Measurements from ENCODE around the gene FAM204A. TPM values are rescaled to one million over a fixed set of nuclear protein-coding genes. Genes with fewer than 3 reads are reported as not detected.

The FAM204A gene
- total RNA-seq, 1 experiment from 2014 or later, result 103 TPM

DNA sequence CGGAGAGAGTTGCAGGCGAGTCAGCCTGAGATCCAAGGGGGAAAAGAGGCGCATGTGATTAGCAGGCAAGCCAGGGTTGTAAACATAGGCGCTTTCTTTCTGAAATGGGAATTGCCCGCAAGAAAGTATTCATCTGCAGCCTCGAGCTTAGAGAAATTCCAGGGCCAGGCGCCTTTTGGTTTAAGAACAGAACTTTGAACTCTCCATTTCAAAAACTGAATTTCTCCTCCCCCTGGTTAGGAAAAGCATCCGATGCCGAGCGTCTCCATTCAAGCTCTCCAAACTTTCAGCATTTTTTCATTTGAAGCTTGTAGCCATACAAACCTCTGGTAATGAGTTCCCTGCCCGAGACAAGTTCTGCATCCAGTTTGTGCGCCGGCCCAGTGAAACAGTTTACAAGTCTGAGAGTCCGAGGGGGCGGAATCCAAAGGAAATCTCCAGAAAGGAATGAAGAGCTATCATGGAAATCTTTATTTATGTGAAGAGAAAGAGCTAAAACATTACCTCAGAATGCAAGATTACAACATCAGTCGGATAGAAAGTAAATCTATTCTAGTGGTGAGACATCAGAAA, 69.9 kb downstream of the FAM204A start:
- POLR2A ChIA-PET (ENCODE audit: low non-redundant PET), result interaction anchor here (0.6 kb wide), 1 partner anchor 72 kb away, joined by 4 read pairs; no protein-coding TSS in a partner anchor
- no peaks in the 10 kb centered on the region for H3K4me1 ChIP-seq (ENCODE audit: insufficient read depth, low read length, poor library complexity, severe bottlenecking)
- no TSS peak for BruUV-seq (replicated peaks)
- TF ChIP-seq, protein P1, sequence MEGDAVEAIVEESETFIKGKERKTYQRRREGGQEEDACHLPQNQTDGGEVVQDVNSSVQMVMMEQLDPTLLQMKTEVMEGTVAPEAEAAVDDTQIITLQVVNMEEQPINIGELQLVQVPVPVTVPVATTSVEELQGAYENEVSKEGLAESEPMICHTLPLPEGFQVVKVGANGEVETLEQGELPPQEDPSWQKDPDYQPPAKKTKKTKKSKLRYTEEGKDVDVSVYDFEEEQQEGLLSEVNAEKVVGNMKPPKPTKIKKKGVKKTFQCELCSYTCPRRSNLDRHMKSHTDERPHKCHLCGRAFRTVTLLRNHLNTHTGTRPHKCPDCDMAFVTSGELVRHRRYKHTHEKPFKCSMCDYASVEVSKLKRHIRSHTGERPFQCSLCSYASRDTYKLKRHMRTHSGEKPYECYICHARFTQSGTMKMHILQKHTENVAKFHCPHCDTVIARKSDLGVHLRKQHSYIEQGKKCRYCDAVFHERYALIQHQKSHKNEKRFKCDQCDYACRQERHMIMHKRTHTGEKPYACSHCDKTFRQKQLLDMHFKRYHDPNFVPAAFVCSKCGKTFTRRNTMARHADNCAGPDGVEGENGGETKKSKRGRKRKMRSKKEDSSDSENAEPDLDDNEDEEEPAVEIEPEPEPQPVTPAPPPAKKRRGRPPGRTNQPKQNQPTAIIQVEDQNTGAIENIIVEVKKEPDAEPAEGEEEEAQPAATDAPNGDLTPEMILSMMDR (conservative IDR thresholded peaks at IDR 0.05; ENCODE audit: low read depth, low read length), result no peak
- TF ChIP-seq EZH2 (IDR thresholded peaks at IDR 0.05; ENCODE audit: borderline replicate concordance, low read depth, low read length, poor library complexity, severe bottlenecking), result no peak
- no peak overlapping the region for H3K4me3 ChIP-seq (ENCODE audit: low read depth, low read length, poor library complexity, severe bottlenecking)
- CTCF ChIA-PET, result no interaction called here
- intact Hi-C loops (cut with micrococcal nuclease; ENCODE audit: unreplicated experiment), result no loop called here
- H3K27ac ChIP-seq (ENCODE audit: low read depth, low read length, poor library complexity, severe bottlenecking), result no peak overlapping the region
- H3K36me3 ChIP-seq (ENCODE audit: insufficient read depth, low read length, poor library complexity, severe bottlenecking), result no peaks in the 10 kb centered on the region
- peaks cover 34% of the 10 kb centered on the region for H3K27me3 ChIP-seq (replicated peaks; ENCODE audit: insufficient read depth, low read depth, low read length, poor library complexity)
- DNase-seq (ENCODE audit: low spot score), result no peak
- H3K9me3 ChIP-seq (ENCODE audit: low read depth, low read length, poor library complexity, severe bottlenecking), result no peaks in the 10 kb centered on the region

DNA sequence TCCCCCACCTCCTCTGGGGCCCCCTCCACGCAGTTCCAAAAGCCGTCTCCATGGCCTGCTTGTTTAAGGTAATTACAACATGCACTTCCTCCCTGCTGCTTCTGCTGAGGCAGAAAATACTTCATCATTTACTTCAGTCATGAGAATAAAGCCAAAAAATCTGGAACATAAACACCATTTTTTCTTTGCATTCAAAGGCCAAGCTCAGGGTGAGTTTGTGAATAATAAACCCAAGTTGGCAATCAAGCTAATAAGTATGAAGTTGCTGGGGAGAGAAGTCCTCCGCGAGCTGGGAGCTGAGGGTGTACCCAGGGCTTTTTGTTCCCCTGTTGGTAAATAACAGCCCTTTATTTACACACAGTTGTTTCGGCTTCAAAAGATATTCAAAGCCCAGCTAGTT, 70.5 kb downstream of the FAM204A start:
- TF ChIP-seq, protein P1 (conservative IDR thresholded peaks at IDR 0.05; ENCODE audit: low read depth, low read length), result no peak
- no peak for TF ChIP-seq EZH2 (IDR thresholded peaks at IDR 0.05; ENCODE audit: borderline replicate concordance, low read depth, low read length, poor library complexity, severe bottlenecking)
- CTCF ChIA-PET, result no interaction called here
- H3K4me1 ChIP-seq (ENCODE audit: insufficient read depth, low read length, poor library complexity, severe bottlenecking), result no peaks in the 10 kb centered on the region
- no peak overlapping the region for H3K4me3 ChIP-seq (ENCODE audit: low read depth, low read length, poor library complexity, severe bottlenecking)
- BruUV-seq (replicated peaks), result no TSS peak
- intact Hi-C loops (cut with micrococcal nuclease; ENCODE audit: unreplicated experiment), result no loop called here
- no peaks in the 10 kb centered on the region for H3K36me3 ChIP-seq (ENCODE audit: insufficient read depth, low read length, poor library complexity, severe bottlenecking)
- DNase-seq (ENCODE audit: low spot score), result no peak
- H3K9me3 ChIP-seq (ENCODE audit: low read depth, low read length, poor library complexity, severe bottlenecking), result no peaks in the 10 kb centered on the region
- peaks cover 34% of the 10 kb centered on the region for H3K27me3 ChIP-seq (replicated peaks; ENCODE audit: insufficient read depth, low read depth, low read length, poor library complexity)
- H3K27ac ChIP-seq (ENCODE audit: low read depth, low read length, poor library complexity, severe bottlenecking), result no peak overlapping the region
- POLR2A ChIA-PET (ENCODE audit: low non-redundant PET), result no interaction called here

DNA sequence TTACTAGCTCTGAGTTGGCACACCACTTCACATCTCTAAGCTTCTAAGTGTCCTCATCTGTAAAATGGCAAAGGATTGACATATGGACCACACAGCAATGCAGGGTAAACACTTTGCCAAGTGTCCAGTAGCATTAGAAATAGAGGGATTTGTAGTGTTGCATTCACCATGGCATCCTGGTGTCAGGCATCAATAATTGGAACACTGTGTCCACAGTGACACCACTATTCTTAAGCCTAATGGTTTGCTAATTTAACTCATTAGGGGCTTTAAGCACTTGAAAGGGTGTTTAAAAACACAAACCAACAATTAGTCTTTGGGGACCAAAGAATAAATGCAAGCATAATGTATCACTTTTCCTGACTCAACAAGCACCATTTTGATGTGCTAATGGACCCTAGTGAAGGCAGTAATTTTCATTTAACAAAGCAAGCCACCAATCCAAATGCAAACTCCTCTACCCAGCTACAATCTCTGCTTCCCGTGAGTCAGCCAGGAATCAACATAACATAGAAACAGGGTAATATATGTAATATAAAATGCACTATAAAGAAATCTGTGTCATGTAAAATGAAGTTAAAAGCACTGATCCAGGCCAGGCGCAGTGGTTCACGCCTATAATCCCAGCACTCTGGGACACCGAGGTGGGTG, 75.9 kb downstream of the FAM204A start:
- TF ChIP-seq EZH2 (IDR thresholded peaks at IDR 0.05; ENCODE audit: borderline replicate concordance, low read depth, low read length, poor library complexity, severe bottlenecking), result no peak
- no peak overlapping the region for H3K27ac ChIP-seq (ENCODE audit: low read depth, low read length, poor library complexity, severe bottlenecking)
- CTCF ChIA-PET, result no interaction called here
- no peaks in the 10 kb centered on the region for H3K9me3 ChIP-seq (ENCODE audit: low read depth, low read length, poor library complexity, severe bottlenecking)
- no peaks in the 10 kb centered on the region for H3K36me3 ChIP-seq (ENCODE audit: insufficient read depth, low read length, poor library complexity, severe bottlenecking)
- no TSS peak for BruUV-seq (replicated peaks)
- no peaks in the 10 kb centered on the region for H3K4me1 ChIP-seq (ENCODE audit: insufficient read depth, low read length, poor library complexity, severe bottlenecking)
- intact Hi-C loops (cut with micrococcal nuclease; ENCODE audit: unreplicated experiment), result no loop called here
- POLR2A ChIA-PET (ENCODE audit: low non-redundant PET), result no interaction called here
- no peak overlapping the region for H3K4me3 ChIP-seq (ENCODE audit: low read depth, low read length, poor library complexity, severe bottlenecking)
- no peak for DNase-seq (ENCODE audit: low spot score)
- peaks cover 35% of the 10 kb centered on the region for H3K27me3 ChIP-seq (replicated peaks; ENCODE audit: insufficient read depth, low read depth, low read length, poor library complexity)
